Muscle layer of colon (tissue), 2 donors: ENCODE results near the gene EXT2.

ENCODE experiments used
- H3K27ac ChIP-seq: one replicate; pipeline ENCODE4 v1.7.0; 2013; ENCODE audit warnings: low read depth, mild to moderate bottlenecking, low read length, moderate library complexity
- H3K27me3 ChIP-seq, 2 donors: one replicate each; pipeline ENCODE4 v1.7.0; 2013; ENCODE audit warnings: low read length in 2 of 2, mild to moderate bottlenecking in 2 of 2; ENCODE audit not compliant: insufficient read depth in 2 of 2, control insufficient read depth in 1 of 2
- H3K36me3 ChIP-seq: one replicate; pipeline ENCODE4 v1.7.0; 2013; ENCODE audit warnings: mild to moderate bottlenecking, low read length; ENCODE audit not compliant: insufficient read depth
- H3K4me1 ChIP-seq: one replicate; pipeline ENCODE4 v1.7.0; 2013; ENCODE audit warnings: mild to moderate bottlenecking, low read length; ENCODE audit not compliant: insufficient read depth
- H3K4me3 ChIP-seq, 2 donors: one replicate each; pipeline ENCODE4 v1.7.0; 2013; ENCODE audit warnings: low read length in 2 of 2, low read depth in 1 of 2, mild to moderate bottlenecking in 1 of 2, moderate library complexity in 1 of 2
- H3K9ac ChIP-seq: one replicate; pipeline ENCODE4 v1.7.0; 2013; ENCODE audit warnings: low read length
- H3K9me3 ChIP-seq: one replicate; pipeline ENCODE4 v1.7.0; 2013; ENCODE audit warnings: mild to moderate bottlenecking, low read length
- donor health status: abdominal sarcoma.
- donor health status: Adenocarcinoma of cecum.

Gene EXT2

GRCh38 chr11:44150401-44150800 is 54.9 kb downstream of the EXT2 start:
- H3K36me3 ChIP-seq, result peaks cover 9% of the 10 kb centered on the region
- no peaks in the 10 kb centered on the region for H3K27me3 ChIP-seq
- no peaks in the 10 kb centered on the region for H3K4me1 ChIP-seq
- H3K9ac ChIP-seq, result no peak overlapping the region
- H3K4me3 ChIP-seq, result no peak overlapping the region
- no peak overlapping the region for H3K27ac ChIP-seq
- no peaks in the 10 kb centered on the region for H3K9me3 ChIP-seq

- no peaks in the 10 kb centered on the region for H3K4me1 ChIP-seq
- H3K27ac ChIP-seq, result no peak overlapping the region
Observed at GRCh38 chr11:44157019-44157418, 61.5 kb downstream of the EXT2 start.

GRCh38 chr11:44158384-44158783 is 62.9 kb downstream of the EXT2 start:
- Histone ChIP-seq H3K27ac (no peak overlapping the region), H3K27me3 (no peaks in the 10 kb centered on the region), H3K9ac (no peak overlapping the region), H3K9me3 (no peaks in the 10 kb centered on the region), H3K4me3 (no peak overlapping the region), H3K36me3 (peaks cover 6% of the 10 kb centered on the region), H3K4me1 (no peaks in the 10 kb centered on the region)

More at GRCh38 chr11:44157019-44157418, 61.5 kb downstream of the EXT2 start:
- Histone ChIP-seq H3K36me3 (peaks cover 6% of the 10 kb centered on the region), H3K9me3 (no peaks in the 10 kb centered on the region), H3K9ac (no peak overlapping the region), H3K4me3 (no peak overlapping the region), H3K27me3 (no peaks in the 10 kb centered on the region)

GRCh38 chr11:44159848-44160721 is 64.6 kb downstream of the EXT2 start:
- Histone ChIP-seq H3K27ac (no peak overlapping the region), H3K36me3 (peaks cover 6% of the 10 kb centered on the region), H3K4me3 (no peak overlapping the region), H3K9me3 (no peaks in the 10 kb centered on the region), H3K27me3 (no peaks in the 10 kb centered on the region), H3K9ac (no peak overlapping the region), H3K4me1 (no peaks in the 10 kb centered on the region)

- no peak overlapping the region for H3K4me3 ChIP-seq
- no peak overlapping the region for H3K9ac ChIP-seq
- no peaks in the 10 kb centered on the region for H3K9me3 ChIP-seq
- H3K4me1 ChIP-seq, result peaks cover 10% of the 10 kb centered on the region
- no peak overlapping the region for H3K27ac ChIP-seq
- no peaks in the 10 kb centered on the region for H3K27me3 ChIP-seq
- H3K36me3 ChIP-seq, result peaks cover 6% of the 10 kb centered on the region
Observed at GRCh38 chr11:44162004-44162403, 66.5 kb downstream of the EXT2 start.

- Histone ChIP-seq H3K9ac (no peak overlapping the region), H3K36me3 (peaks cover 1% of the 10 kb centered on the region), H3K4me3 (no peak overlapping the region), H3K27me3 (no peaks in the 10 kb centered on the region), H3K27ac (no peak overlapping the region), H3K4me1 (peaks cover 14% of the 10 kb centered on the region), H3K9me3 (no peaks in the 10 kb centered on the region)
Observed at GRCh38 chr11:44162662-44163061, 67.2 kb downstream of the EXT2 start.

- Histone ChIP-seq H3K36me3 (no peaks in the 10 kb centered on the region), H3K9me3 (no peaks in the 10 kb centered on the region), H3K4me1 (peaks cover 14% of the 10 kb centered on the region), H3K27me3 (no peaks in the 10 kb centered on the region), H3K9ac (no peak overlapping the region), H3K27ac (no peak overlapping the region), H3K4me3 (no peak overlapping the region)
Observed at GRCh38 chr11:44165432-44165831, 70.0 kb downstream of the EXT2 start.

- Histone ChIP-seq H3K36me3 (no peaks in the 10 kb centered on the region), H3K9me3 (no peaks in the 10 kb centered on the region), H3K9ac (no peak overlapping the region), H3K4me1 (peaks cover 14% of the 10 kb centered on the region), H3K27me3 (no peaks in the 10 kb centered on the region), H3K4me3 (no peak overlapping the region), H3K27ac (no peak overlapping the region)
Observed at GRCh38 chr11:44167046-44167445, 71.6 kb downstream of the EXT2 start.

- Histone ChIP-seq H3K36me3 (no peaks in the 10 kb centered on the region), H3K27ac (no peak overlapping the region), H3K9ac (no peak overlapping the region), H3K4me3 (no peak overlapping the region), H3K27me3 (no peaks in the 10 kb centered on the region), H3K4me1 (peaks cover 9% of the 10 kb centered on the region), H3K9me3 (no peaks in the 10 kb centered on the region)
Observed at GRCh38 chr11:44171518-44171917, 76.0 kb downstream of the EXT2 start.

GRCh38 chr11:44172966-44173365 is 77.5 kb downstream of the EXT2 start:
- H3K27me3 ChIP-seq, result no peaks in the 10 kb centered on the region
- H3K27ac ChIP-seq, result no peak overlapping the region
- no peaks in the 10 kb centered on the region for H3K4me1 ChIP-seq
- H3K36me3 ChIP-seq, result no peaks in the 10 kb centered on the region
- no peaks in the 10 kb centered on the region for H3K9me3 ChIP-seq
- H3K9ac ChIP-seq, result no peak overlapping the region
- no peak overlapping the region for H3K4me3 ChIP-seq

GRCh38 chr11:44174842-44175241 is 79.4 kb downstream of the EXT2 start:
- H3K27me3 ChIP-seq, result no peaks in the 10 kb centered on the region
- no peak overlapping the region for H3K4me3 ChIP-seq
- H3K4me1 ChIP-seq, result peaks cover 8% of the 10 kb centered on the region
- no peaks in the 10 kb centered on the region for H3K9me3 ChIP-seq
- H3K36me3 ChIP-seq, result no peaks in the 10 kb centered on the region
- no peak overlapping the region for H3K9ac ChIP-seq
- H3K27ac ChIP-seq, result no peak overlapping the region
